Measurements from ENCODE around the gene USPL1. TPM values are rescaled to one million over a fixed set of nuclear protein-coding genes. Genes with fewer than 3 reads are reported as not detected.
A peak's percentile ranks its signal among the peaks of the same experiment; 100 is the strongest.

USPL1 gene
- total and polyA plus RNA-seq, 2 of the 13 experiments (the other 11 are each of a cell fraction or from before 2014, with no cell fraction given): 13.7 to 15.9 TPM

GRCh38 chr13:30673669-30674521 lies 56.2 kb downstream of the USPL1 start (continued):
- 0 out of 2 replicates have a peak, but pooled peaks have one; percentile 28 for TF ChIP-seq SNAPC4 (CRISPR knock-in tag; IDR thresholded peaks at IDR 0.05)
- TF ChIP-seq ISX (CRISPR knock-in tag; conservative IDR thresholded peaks at IDR 0.05): no peak
- no peak; the same call in 1 of the 2 replicates for TF ChIP-seq YEATS2 (CRISPR knock-in tag; IDR thresholded peaks at IDR 0.05; ENCODE audit: borderline replicate concordance)
- TF ChIP-seq TFAP4 (IDR thresholded peaks at IDR 0.05; ENCODE audit: borderline replicate concordance, low read depth): no peak
- 0 out of 2 replicates have a peak, but pooled peaks have one; percentile 9 for TF ChIP-seq ELK4 (CRISPR knock-in tag; IDR thresholded peaks at IDR 0.05; ENCODE audit: borderline replicate concordance)
- TF ChIP-seq TCF7 (IDR thresholded peaks at IDR 0.05; ENCODE audit: low read depth): no peak
- TF ChIP-seq ZNF530 (CRISPR knock-in tag; IDR thresholded peaks at IDR 0.05; ENCODE audit: low read depth): no peak
- peak; percentile 84 for TF ChIP-seq TFE3 (CRISPR knock-in tag; IDR thresholded peaks at IDR 0.05)
- peak; percentile 82 for TF ChIP-seq PHF21A (CRISPR knock-in tag; IDR thresholded peaks at IDR 0.05)
- no peak for TF ChIP-seq NR3C1 (CRISPR knock-in tag; IDR thresholded peaks at IDR 0.05)
- TF ChIP-seq HIVEP1 (CRISPR knock-in tag; IDR thresholded peaks at IDR 0.05): no peak
- peak; percentile 55 for TF ChIP-seq MED8 (CRISPR knock-in tag; IDR thresholded peaks at IDR 0.05; ENCODE audit: insufficient replicate concordance)
- no peak for TF ChIP-seq GATAD1 (CRISPR knock-in tag; IDR thresholded peaks at IDR 0.05)
- no peak for TF ChIP-seq SP2 (CRISPR knock-in tag; IDR thresholded peaks at IDR 0.05)
- TF ChIP-seq PBX3 (CRISPR knock-in tag; IDR thresholded peaks at IDR 0.05; ENCODE audit: borderline replicate concordance): no peak
- TF ChIP-seq HOXA9 (CRISPR knock-in tag; IDR thresholded peaks at IDR 0.05; ENCODE audit: borderline replicate concordance): no peak; the same call in 1 of the 2 replicates
- 0 out of 2 replicates have a peak, but pooled peaks have one; percentile 32 for TF ChIP-seq ZNF256 (CRISPR knock-in tag; conservative IDR thresholded peaks at IDR 0.05)
- peak; percentile 70 for TF ChIP-seq BHLHE40 (IDR thresholded peaks at IDR 0.05; ENCODE audit: low read length)
- TF ChIP-seq SNAPC5 (CRISPR knock-in tag; IDR thresholded peaks at IDR 0.05; ENCODE audit: borderline replicate concordance): no peak
